NCI-H1694 treated with DMSO at 0.1 percent for 48 hours (cell line): Measurements from ENCODE around the gene SLC25A48.
"Not testable (repeated sequence)": the region's sequence is repeated elsewhere in the genome, so short reads cannot be mapped to it uniquely, and the experiment has no call there.

Source experiments
- DNase-seq: peaks from one replicate; lab custom pipeline; 2025; lab: John Stamatoyannopoulos, UW

SLC25A48 gene

DNA sequence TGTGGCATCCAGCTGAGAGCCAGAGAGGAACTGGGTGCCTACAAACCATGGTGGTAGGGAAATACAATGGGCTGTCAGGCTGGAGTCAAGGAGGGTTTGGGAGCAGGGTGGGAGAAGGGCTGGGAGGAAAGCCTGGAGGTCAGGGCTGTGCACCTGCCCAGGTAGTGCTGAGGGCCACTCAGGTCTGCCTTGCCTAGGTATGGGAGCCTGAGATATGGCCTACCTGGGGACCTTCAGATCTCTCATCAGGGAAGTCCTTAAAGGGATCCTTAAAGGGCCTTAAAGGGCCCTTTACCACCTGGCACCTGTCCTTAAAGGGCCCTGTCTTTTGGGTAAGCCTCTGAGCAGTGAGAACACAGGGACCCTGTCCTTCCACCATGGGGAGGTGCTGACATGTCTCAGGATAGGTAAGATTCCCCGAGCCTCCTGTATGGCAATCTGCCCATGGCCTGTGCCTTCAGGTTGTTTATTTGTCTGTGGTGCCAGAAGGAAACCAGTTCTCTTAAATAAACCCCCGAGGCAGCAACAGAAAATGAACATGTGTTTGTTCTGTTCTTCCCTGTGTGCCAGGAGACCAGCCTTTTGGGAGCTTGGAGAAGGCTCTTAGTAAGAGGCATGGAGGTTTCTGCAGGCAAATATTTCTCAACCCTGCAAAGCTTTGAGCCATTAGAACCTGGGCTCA lies 23.3 kb downstream of the SLC25A48 start:
- no peak for DNase-seq

DNA sequence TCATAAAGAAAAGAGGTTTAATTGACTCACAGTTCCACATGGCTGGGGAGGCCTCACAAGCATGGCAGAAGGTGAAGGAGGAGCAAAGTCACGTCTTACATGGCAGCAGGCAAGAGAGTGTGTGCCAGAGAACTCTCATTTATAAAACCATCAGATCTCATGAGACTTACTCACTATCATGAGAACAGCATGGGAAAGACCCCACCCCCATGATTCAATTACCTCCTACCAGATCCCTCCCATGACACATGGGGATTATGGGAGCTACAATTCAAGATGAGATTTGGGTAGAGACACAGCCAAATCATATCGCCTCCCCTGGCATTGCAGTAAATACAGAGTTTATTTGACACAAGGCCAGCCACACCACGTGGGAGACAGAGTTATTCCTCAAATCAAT lies 24.7 kb downstream of the SLC25A48 start:
- DNase-seq, result not testable (repeated sequence)

DNA sequence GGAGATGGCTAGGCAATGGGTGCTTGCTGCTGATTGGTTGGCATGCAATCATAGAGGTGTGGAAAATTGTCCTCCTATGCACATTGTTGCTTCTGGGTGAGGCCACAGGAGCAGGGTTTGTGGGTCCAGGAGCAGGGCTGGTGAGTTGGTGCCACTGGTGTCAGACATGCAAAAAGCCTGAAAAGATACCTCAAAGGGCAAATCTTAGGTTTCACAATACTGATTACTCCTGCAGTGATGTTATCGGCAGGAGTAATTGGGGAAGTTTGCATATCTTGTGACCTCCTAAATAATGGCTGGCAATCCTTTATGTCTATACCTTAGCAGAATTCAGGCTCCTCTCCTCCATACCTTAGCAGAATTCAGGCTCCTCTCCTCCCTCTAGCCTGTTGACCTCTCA lies 25.2 kb downstream of the SLC25A48 start:
- DNase-seq, result no peak

- no peak for DNase-seq
Measured at GRCh38 chr5:135861641-135862040, 27.2 kb downstream of the SLC25A48 start.

DNA sequence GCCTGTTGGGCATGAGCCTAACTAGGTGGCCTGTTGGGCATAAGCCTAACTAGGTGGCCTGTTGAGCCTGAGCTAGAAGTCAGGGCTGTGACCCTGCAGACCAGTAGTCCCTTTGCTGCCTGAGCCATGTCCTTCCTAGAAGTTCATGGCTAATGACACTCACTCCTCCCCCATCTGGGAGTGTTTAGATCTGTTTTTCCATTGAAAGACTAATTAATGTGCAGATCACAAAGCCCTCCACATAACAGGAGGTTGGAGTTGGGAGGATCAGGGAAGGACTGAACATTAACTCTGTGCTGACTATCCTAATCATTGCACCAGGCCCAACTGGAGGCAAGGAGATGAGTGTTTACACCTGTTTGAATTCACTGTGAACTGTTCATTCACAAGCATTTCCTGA lies 27.6 kb downstream of the SLC25A48 start:
- DNase-seq, result no peak

DNA sequence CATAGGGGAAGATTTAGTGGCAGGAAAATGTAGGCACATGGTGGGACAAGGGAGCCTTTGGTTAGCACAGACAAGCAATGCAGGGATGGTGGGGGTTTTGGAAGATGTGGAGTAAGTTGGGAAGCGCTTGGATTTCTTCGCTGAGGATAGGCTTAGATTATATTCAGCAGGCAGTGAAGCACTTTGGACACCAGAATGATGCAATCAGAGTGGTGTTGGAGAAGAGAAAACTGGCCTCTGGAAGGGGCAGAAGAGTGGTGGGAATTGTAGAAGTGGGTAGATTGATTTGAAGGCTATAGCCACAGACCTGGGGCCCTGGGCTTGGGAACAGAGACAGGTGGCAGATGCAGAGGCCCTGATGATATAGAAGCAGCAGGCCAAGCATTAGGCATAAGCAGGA lies 28.3 kb downstream of the SLC25A48 start:
- no peak for DNase-seq

DNA sequence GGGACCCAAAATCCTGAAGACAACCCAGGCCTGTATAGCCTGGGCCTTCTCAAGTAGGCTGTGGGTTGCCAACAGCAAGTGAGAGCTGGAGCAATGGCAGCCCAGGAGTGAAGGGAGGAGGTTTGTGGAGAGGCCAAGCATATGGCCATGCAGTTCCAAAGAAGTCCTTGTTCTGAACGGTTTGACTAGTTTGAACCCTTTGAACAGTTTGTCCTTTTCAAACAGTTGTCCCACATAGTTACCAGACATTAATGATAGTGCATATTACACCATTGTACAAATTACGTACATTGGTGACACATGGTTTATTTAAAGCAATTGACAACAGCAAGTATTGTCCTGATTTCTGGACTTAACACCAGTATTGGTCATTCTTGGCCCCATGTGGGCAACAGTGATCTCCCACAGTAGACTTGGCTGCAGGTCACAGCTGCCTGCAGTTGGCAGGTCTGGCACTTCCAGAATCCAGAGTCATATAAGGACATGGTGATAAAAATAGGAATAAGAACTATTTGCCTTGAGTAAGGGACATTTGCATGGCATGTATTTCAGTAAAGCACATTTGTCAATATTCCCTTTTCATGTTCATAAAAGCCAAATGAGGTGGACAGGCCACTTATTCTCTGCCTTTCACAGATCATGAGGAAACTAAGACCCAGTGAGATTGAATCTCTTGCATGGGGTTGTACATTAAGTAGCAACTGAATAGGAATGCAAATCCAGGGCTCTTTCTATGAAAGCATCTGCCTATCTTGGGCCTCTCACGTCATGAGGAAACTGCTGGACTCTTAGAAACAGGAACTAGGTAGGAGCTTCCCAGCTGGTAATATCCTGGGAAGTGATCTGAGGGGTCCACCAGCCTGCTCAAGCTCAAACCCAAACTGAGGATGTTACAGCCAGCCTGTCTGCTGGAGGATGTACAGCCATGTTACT lies 30.3 kb downstream of the SLC25A48 start:
- no peak for DNase-seq

- DNase-seq, result no peak
Measured at GRCh38 chr5:135866016-135866415, 31.6 kb downstream of the SLC25A48 start.

GRCh38 chr5:135867599-135867998 lies 33.1 kb downstream of the SLC25A48 start:
- DNase-seq, result no peak

DNA sequence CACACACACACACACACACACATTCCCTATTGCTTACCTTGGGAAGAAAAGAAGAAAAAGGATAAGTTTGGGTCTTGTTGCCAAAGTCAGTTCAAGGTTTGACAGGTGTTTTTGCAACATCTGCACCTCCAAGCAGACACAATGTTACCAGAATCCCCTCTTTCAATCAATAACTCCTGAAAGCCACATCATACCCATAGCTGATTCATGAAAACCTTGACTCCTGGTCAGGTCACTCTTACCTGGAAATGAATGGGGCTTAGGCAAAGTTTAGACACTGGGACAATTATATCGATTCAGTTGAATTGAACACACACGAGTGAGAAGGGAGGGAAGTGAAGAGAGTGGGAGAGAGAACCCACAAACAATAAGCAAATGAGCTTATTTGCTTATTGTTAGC lies 34.2 kb downstream of the SLC25A48 start:
- DNase-seq, result no peak

GRCh38 chr5:135869276-135869675 lies 34.8 kb downstream of the SLC25A48 start:
- no peak for DNase-seq

GRCh38 chr5:135869935-135870334 lies 35.5 kb downstream of the SLC25A48 start:
- no peak for DNase-seq

GRCh38 chr5:135871268-135871915 lies 36.9 kb downstream of the SLC25A48 start:
- DNase-seq, result no peak

GRCh38 chr5:135873831-135874230 lies 39.4 kb downstream of the SLC25A48 start:
- no peak for DNase-seq

DNA sequence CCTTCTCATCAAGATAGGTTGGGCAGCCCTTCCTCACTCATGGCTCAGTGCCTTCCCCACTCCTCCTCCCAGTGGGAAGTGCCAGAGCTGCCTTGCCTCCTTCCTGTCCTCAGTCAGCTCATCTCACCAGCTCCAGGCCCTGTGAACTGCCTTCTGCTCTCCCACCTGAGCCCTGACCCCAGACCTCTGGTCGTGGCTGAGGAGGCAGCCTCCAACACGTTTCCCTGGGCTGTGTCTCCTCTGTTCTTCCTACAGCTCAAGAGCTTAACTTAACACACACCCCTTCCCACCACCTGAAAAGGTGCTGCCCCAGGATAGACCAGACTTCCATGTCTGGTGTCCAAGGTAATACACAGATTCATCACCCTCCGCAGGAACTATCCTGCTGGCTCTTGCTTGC lies 40.0 kb downstream of the SLC25A48 start:
- DNase-seq, result no peak

GRCh38 chr5:135875567-135875966 lies 41.1 kb downstream of the SLC25A48 start:
- DNase-seq, result no peak

GRCh38 chr5:135876146-135876545 lies 41.7 kb downstream of the SLC25A48 start:
- no peak for DNase-seq

GRCh38 chr5:135877570-135878155 lies 43.2 kb downstream of the SLC25A48 start:
- no peak for DNase-seq

DNA sequence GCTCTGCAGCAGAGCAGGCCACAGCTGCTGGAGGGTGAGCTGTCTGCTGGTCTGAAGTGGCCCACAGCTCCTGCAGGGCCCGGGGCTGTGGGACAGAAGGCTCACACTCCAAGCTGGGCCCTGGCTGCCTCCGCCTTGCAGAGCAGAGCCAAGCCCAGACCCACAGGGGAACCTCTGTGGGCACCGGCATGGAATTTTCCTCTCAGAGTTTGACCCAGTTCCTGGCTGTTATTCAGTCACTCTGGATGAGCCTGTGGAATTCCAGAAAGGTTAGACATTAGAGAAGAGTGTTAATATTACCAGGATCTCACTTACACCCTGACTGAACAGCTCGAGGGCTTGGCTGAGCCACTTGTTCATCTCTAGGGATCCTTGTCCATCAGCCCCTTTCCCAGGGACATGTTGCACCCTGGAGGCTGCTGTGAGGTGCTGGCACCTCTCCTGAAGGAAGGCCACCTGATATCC lies 43.7 kb downstream of the SLC25A48 start:
- DNase-seq, result no peak

GRCh38 chr5:135879591-135879990 lies 45.1 kb downstream of the SLC25A48 start:
- no peak for DNase-seq

GRCh38 chr5:135880278-135880677 lies 45.8 kb downstream of the SLC25A48 start:
- no peak for DNase-seq

GRCh38 chr5:135880801-135881200 lies 46.3 kb downstream of the SLC25A48 start:
- DNase-seq, result no peak
